Breast epithelium (tissue), 4 donors: ENCODE measurements around the gene ZMYND11. TPM values are rescaled to one million over a fixed set of nuclear protein-coding genes. Genes with fewer than 3 reads are reported as not detected.

Experiments
- DNase-seq, 2 donors: peaks; one replicate each; pipeline ENCODE4 v3.0.0-alpha.2; 2019; ENCODE audit warnings: low spot score in 2 of 2
- H3K27ac ChIP-seq, 2 donors: fragments of 200-600 bp; sonication (generic) in 1 of 2; one replicate each; pipeline ENCODE4 v1.5.1; 2016 to 2019; ENCODE audit warnings: mild to moderate bottlenecking in 1 of 2
- H3K27me3 ChIP-seq, 2 donors: fragments of 200-600 bp; sonication (generic) in 1 of 2; one replicate each; pipeline versions ENCODE4 v1.5.1 to v1.6.0; 2017 to 2019; ENCODE audit warnings: control low read depth in 1 of 2, mild to moderate bottlenecking in 1 of 2
- H3K36me3 ChIP-seq: fragments of 200-600 bp; one replicate; pipeline ENCODE4 v1.5.1; 2019
- H3K4me1 ChIP-seq, 2 donors: fragments of 200-600 bp; sonication (generic); one replicate each; pipeline ENCODE4 v1.5.1; 2016 to 2019; ENCODE audit warnings: control low read depth in 1 of 2
- H3K4me3 ChIP-seq, 3 donors: fragments of 200-600 bp; sonication (generic); 1 replicate in 2 of 3; 2 replicates in 1 of 3; pipeline ENCODE4 v1.5.1; 2016 to 2019; ENCODE audit warnings: mild to moderate bottlenecking in 3 of 3, moderate library complexity in 2 of 3
- H3K9me3 ChIP-seq, 2 donors: fragments of 200-600 bp; sonication (generic) in 1 of 2; one replicate each; pipeline ENCODE4 v1.5.1; 2016 to 2019; ENCODE audit warnings: control low read depth in 1 of 2
- CTCF ChIP-seq, 3 donors: fragments of 450-650 bp; IDR thresholded peaks; one replicate each; pipeline ENCODE4 v1.5.1; 2016 to 2017; ENCODE audit warnings: antibody characterized with exemption in 3 of 3, mild to moderate bottlenecking in 3 of 3, moderate library complexity in 3 of 3
- POLR2A ChIP-seq: fragments of 450-650 bp; IDR thresholded peaks from one replicate; pipeline ENCODE4 v1.6.1; 2016; ENCODE audit warnings: antibody characterized with exemption, mild to moderate bottlenecking, moderate library complexity
- POLR2AphosphoS5 ChIP-seq, 3 donors: sonication (generic); formaldehyde crosslinking; IDR thresholded peaks; one replicate each; pipeline ENCODE4 v1.6.1; 2017; ENCODE audit warnings: antibody characterized with exemption in 3 of 3
- intact Hi-C: fragments of 100-400 bp; cut with DNase I; formaldehyde crosslinking; loops from one replicate; pipeline ENCODE4 v1.15.1; 2023; ENCODE audit warnings: low total_unique reads
- total RNA-seq, 3 donors: library from RNA; depleted of rRNA; stranded (reverse); fragments of >200 nt; gene quantifications; one replicate each; pipeline ENCODE4 v1.1.0, GENCODE V29; 2016

ZMYND11 gene
- total RNA-seq, 3 donors from 2014 or later, result 73.7 to 96.2 (median 83.7) TPM

GRCh38 chr10:241451-241850 lies 106.2 kb downstream of the ZMYND11 start:
- no peaks in the 10 kb centered on the region for H3K27me3 ChIP-seq
- intact Hi-C loops, result no loop called here
- no peaks in the 10 kb centered on the region for H3K4me1 ChIP-seq
- no peak overlapping the region for H3K4me3 ChIP-seq
- H3K36me3 ChIP-seq, result no peaks in the 10 kb centered on the region
- TF ChIP-seq POLR2A, result no peak
- no peak for TF ChIP-seq POLR2AphosphoS5 (IDR thresholded peaks at IDR 0.05)
- no peak for TF ChIP-seq CTCF (IDR thresholded peaks at IDR 0.05)
- no peak overlapping the region for H3K27ac ChIP-seq
- DNase-seq, result no peak
- no peaks in the 10 kb centered on the region for H3K9me3 ChIP-seq

GRCh38 chr10:241966-242643 lies 106.8 kb downstream of the ZMYND11 start:
- Histone ChIP-seq H3K4me1 (no peaks in the 10 kb centered on the region), H3K4me3 (no peak overlapping the region), H3K27me3 (no peaks in the 10 kb centered on the region), H3K27ac (no peak overlapping the region), H3K9me3 (no peaks in the 10 kb centered on the region), H3K36me3 (peaks cover 4% of the 10 kb centered on the region)
- DNase-seq, result no peak
- TF ChIP-seq POLR2AphosphoS5 (IDR thresholded peaks at IDR 0.05), result no peak
- no peak for TF ChIP-seq CTCF (IDR thresholded peaks at IDR 0.05)
- no peak for TF ChIP-seq POLR2A
- intact Hi-C loops, result no loop called here

GRCh38 chr10:244227-244626 lies 109.0 kb downstream of the ZMYND11 start:
- intact Hi-C loops, result no loop called here
- H3K27me3 ChIP-seq, result no peaks in the 10 kb centered on the region
- no peak overlapping the region for H3K27ac ChIP-seq
- TF ChIP-seq CTCF (IDR thresholded peaks at IDR 0.05), result no peak
- no peak for TF ChIP-seq POLR2AphosphoS5 (IDR thresholded peaks at IDR 0.05)
- TF ChIP-seq POLR2A, result no peak
- no peaks in the 10 kb centered on the region for H3K4me1 ChIP-seq
- no peaks in the 10 kb centered on the region for H3K9me3 ChIP-seq
- H3K36me3 ChIP-seq, result peaks cover 7% of the 10 kb centered on the region
- DNase-seq, result no peak
- no peak overlapping the region for H3K4me3 ChIP-seq

GRCh38 chr10:246431-246830 lies 111.2 kb downstream of the ZMYND11 start:
- intact Hi-C loops, result no loop called here
- TF ChIP-seq CTCF (IDR thresholded peaks at IDR 0.05) (no peak), POLR2A (no peak), POLR2AphosphoS5 (IDR thresholded peaks at IDR 0.05) (no peak)
- Histone ChIP-seq H3K27me3 (no peaks in the 10 kb centered on the region), H3K9me3 (no peaks in the 10 kb centered on the region), H3K27ac (no peak overlapping the region), H3K4me1 (no peaks in the 10 kb centered on the region), H3K36me3 (peaks cover 7% of the 10 kb centered on the region), H3K4me3 (no peak overlapping the region)
- no peak for DNase-seq

GRCh38 chr10:247480-247879 lies 112.2 kb downstream of the ZMYND11 start:
- intact Hi-C loops, result no loop called here

More at GRCh38 chr10:247480-247879, 112.2 kb downstream of the ZMYND11 start:
- no peaks in the 10 kb centered on the region for H3K4me1 ChIP-seq
- H3K36me3 ChIP-seq, result peaks cover 7% of the 10 kb centered on the region
- H3K9me3 ChIP-seq, result no peaks in the 10 kb centered on the region
- DNase-seq, result no peak
- no peak overlapping the region for H3K4me3 ChIP-seq
- TF ChIP-seq POLR2A (no peak), POLR2AphosphoS5 (IDR thresholded peaks at IDR 0.05) (no peak), CTCF (IDR thresholded peaks at IDR 0.05) (no peak)
- no peak overlapping the region for H3K27ac ChIP-seq
- H3K27me3 ChIP-seq, result no peaks in the 10 kb centered on the region
